HG02852 (cell line): ENCODE data around the gene HS1BP3.

Source experiments
- ATAC-seq: cut with Tn5 transposase; IDR thresholded peaks from one replicate; pipeline ENCODE4 v1.9.1; 2021; ENCODE audit warnings: mild to moderate bottlenecking, moderate library complexity; ENCODE audit not compliant: unreplicated experiment

Gene HS1BP3

GRCh38 chr2:20588918-20589871 lies 61.7 kb downstream of the HS1BP3 start:
- no peak for ATAC-seq

GRCh38 chr2:20585710-20586594 lies 64.9 kb downstream of the HS1BP3 start:
- no peak for ATAC-seq

GRCh38 chr2:20585359-20585709 lies 65.6 kb downstream of the HS1BP3 start:
- ATAC-seq: no peak

- ATAC-seq: no peak
Measured at GRCh38 chr2:20584399-20585358, 66.2 kb downstream of the HS1BP3 start.

- ATAC-seq: no peak
Measured at GRCh38 chr2:20584045-20584398, 66.9 kb downstream of the HS1BP3 start.

- ATAC-seq: no peak
Measured at GRCh38 chr2:20583425-20583881, 67.4 kb downstream of the HS1BP3 start.

GRCh38 chr2:20582600-20583221 lies 68.2 kb downstream of the HS1BP3 start:
- no peak for ATAC-seq

GRCh38 chr2:20580690-20581437 lies 70.0 kb downstream of the HS1BP3 start:
- ATAC-seq: no peak

GRCh38 chr2:20579866-20580265 lies 71.0 kb downstream of the HS1BP3 start:
- ATAC-seq: no peak

GRCh38 chr2:20578895-20579825 lies 71.7 kb downstream of the HS1BP3 start:
- ATAC-seq: peak; percentile 69

GRCh38 chr2:20578266-20578894 lies 72.5 kb downstream of the HS1BP3 start:
- ATAC-seq: no peak

- ATAC-seq: no peak
Measured at GRCh38 chr2:20577495-20578235, 73.2 kb downstream of the HS1BP3 start.

GRCh38 chr2:20576598-20577115 lies 74.2 kb downstream of the HS1BP3 start:
- peak; percentile 70 for ATAC-seq

- ATAC-seq: no peak
Measured at GRCh38 chr2:20575935-20576597, 74.8 kb downstream of the HS1BP3 start.

GRCh38 chr2:20575414-20575813 lies 75.5 kb downstream of the HS1BP3 start:
- no peak for ATAC-seq

GRCh38 chr2:20574930-20575329 lies 76.0 kb downstream of the HS1BP3 start:
- no peak for ATAC-seq
